ENCODE results near the gene RAP2A.

Gene RAP2A

GRCh38 chr13:97433727-97434396 is at the start of gene RAP2A:
RAP2A (plus strand) TSS chr13:97434169; CDS start chr13:97434471, 302 bp downstream.
- H3K27ac ChIP-seq, result peak within 1 kb of the TSS; percentile 89
- TF ChIP-seq CTCF (conservative IDR thresholded peaks at IDR 0.05), result peak; percentile 29

- TF ChIP-seq CTCF (conservative IDR thresholded peaks at IDR 0.05), result no peak
- no peak overlapping the region for H3K27ac ChIP-seq
Measured at GRCh38 chr13:97384371-97384770, 49.6 kb upstream of the RAP2A start.

- TF ChIP-seq CTCF (conservative IDR thresholded peaks at IDR 0.05), result no peak
- H3K27ac ChIP-seq, result no peak overlapping the region
Measured at GRCh38 chr13:97385146-97385545, 48.8 kb upstream of the RAP2A start.

GRCh38 chr13:97385854-97386253 is 48.1 kb upstream of the RAP2A start:
- H3K27ac ChIP-seq, result no peak overlapping the region
- no peak for TF ChIP-seq CTCF (conservative IDR thresholded peaks at IDR 0.05)

GRCh38 chr13:97386801-97387484 is 47.0 kb upstream of the RAP2A start:
- TF ChIP-seq CTCF (conservative IDR thresholded peaks at IDR 0.05), result no peak
- no peak overlapping the region for H3K27ac ChIP-seq

- TF ChIP-seq CTCF (conservative IDR thresholded peaks at IDR 0.05), result no peak
- no peak overlapping the region for H3K27ac ChIP-seq
Measured at GRCh38 chr13:97387485-97387839, 46.5 kb upstream of the RAP2A start.

- no peak for TF ChIP-seq CTCF (conservative IDR thresholded peaks at IDR 0.05)
- no peak overlapping the region for H3K27ac ChIP-seq
Measured at GRCh38 chr13:97387890-97388289, 46.1 kb upstream of the RAP2A start.
